Coronary artery (tissue), 2 donors: Measurements from ENCODE around the gene KCNQ1.
A peak's percentile ranks its signal among the peaks of the same experiment; 100 is the strongest.

Experiments
- DNase-seq: peaks from one replicate; pipeline ENCODE4 v3.0.0-alpha.2; 2017; ENCODE audit warnings: low spot score
- H3K27ac ChIP-seq, 2 donors: fragments of 200-600 bp; sonication (generic); one replicate each; pipeline ENCODE4 v1.5.1; 2016 to 2019
- H3K4me3 ChIP-seq: fragments of 200-600 bp; sonication (generic); 2 replicates; pipeline ENCODE4 v1.5.1; 2016; ENCODE audit warnings: mild to moderate bottlenecking, moderate library complexity
- TF ChIP-seq, protein P1 (sequence below): fragments of 200-600 bp; sonication (generic); IDR thresholded peaks from one replicate; pipeline ENCODE4 v1.5.1; 2019; ENCODE audit warnings: antibody characterized with exemption

KCNQ1 gene

DNA sequence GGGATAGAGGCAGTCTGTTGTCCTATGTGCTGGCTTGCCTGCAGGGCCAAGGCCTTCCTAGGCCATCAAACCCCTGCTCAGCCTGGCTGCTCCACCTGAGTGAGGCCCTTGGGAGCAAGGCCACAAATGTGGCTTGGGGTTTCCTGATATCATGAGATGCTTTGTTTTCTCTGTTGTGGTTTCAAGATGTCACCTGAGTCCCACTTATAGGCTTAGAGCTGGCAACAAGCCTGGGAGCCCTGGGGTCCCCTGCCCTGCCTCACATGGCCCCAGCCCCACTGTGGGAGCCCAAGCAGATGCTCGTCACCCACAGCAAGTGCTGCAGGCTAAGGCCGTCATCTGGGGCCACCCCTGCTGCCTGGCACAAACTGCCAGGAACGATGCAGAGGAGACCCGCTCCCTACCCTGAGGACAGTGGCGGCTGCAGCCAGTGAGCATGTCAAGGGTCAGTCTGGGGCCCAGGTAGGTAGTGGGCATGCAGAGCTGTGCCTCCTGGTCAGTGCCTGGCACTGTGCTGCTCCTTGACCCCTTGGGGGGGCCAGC lies 330.3 kb downstream of the KCNQ1 start:
- Histone ChIP-seq H3K4me3 (no peak overlapping the region), H3K27ac (no peak overlapping the region)
- peak; percentile 46 for DNase-seq
- TF ChIP-seq, protein P1, sequence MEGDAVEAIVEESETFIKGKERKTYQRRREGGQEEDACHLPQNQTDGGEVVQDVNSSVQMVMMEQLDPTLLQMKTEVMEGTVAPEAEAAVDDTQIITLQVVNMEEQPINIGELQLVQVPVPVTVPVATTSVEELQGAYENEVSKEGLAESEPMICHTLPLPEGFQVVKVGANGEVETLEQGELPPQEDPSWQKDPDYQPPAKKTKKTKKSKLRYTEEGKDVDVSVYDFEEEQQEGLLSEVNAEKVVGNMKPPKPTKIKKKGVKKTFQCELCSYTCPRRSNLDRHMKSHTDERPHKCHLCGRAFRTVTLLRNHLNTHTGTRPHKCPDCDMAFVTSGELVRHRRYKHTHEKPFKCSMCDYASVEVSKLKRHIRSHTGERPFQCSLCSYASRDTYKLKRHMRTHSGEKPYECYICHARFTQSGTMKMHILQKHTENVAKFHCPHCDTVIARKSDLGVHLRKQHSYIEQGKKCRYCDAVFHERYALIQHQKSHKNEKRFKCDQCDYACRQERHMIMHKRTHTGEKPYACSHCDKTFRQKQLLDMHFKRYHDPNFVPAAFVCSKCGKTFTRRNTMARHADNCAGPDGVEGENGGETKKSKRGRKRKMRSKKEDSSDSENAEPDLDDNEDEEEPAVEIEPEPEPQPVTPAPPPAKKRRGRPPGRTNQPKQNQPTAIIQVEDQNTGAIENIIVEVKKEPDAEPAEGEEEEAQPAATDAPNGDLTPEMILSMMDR: no peak

DNA sequence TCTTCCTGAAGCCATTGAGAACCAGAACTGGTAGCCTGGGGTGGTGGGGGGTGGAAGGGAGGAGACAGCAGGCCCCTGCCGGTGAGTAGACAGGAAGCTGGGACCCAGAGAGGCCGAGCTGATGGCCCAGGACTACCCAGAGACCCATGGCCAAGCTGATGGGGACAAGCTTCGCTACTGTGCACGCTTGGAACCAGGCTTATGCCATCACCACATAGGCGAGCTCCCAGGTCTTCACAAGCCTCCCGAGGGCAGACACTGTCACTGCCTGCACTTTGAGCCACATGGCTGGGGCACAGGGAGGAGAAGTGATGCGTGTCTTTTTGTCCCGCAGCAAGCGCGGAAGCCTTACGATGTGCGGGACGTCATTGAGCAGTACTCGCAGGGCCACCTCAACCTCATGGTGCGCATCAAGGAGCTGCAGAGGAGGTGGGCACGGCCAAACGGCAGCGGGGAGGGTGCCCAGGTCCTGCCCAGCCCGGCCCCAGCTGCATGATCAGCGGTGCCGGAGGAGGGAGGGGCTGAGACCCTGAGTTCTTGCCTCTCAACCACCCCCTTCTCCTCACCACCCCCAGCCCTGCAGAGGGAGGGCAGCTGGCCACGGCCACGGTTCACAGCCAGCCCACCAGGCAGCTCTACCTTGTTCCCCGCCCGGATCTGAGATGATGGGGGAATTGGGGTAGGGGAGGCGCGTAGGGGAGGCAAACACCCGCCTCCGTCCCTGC lies 331.0 kb downstream of the KCNQ1 start:
- Histone ChIP-seq H3K27ac (no peak overlapping the region), H3K4me3 (no peak overlapping the region)
- TF ChIP-seq, protein P1: no peak
- DNase-seq: peak; percentile 70

DNA sequence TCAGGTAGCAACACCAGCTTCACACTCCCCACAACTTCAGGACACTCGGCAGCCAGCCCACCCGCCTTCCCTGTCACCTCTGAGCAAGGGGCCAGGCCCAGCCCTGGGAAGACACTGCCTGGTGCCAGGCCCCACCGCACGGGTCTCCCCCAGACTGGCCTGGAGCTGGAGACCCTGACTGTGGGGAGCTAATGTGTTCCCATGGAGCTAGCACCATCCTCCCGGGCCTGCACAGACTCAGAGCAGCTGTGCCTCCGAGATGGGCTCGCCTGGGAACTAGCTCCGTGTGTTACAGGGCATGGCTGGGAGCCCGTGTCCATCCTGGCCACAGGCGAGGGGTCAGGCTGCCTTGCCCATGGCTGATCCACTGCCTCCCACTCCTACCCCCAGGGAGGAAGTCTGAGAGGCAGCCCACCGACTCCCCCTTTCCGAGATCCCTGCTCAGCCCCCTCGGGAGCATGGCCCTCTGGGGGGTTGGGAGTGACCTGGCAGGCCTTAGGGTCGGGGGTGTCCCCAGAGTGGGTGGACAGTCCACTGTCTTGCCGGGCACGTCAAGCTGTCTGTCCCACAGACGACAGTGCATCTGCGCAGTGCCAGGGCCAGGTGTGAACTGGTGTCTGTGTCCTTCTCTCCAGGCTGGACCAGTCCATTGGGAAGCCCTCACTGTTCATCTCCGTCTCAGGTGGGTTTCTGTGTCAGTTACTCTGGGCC lies 331.7 kb downstream of the KCNQ1 start:
- no peak overlapping the region for H3K4me3 ChIP-seq
- TF ChIP-seq, protein P1: no peak
- H3K27ac ChIP-seq: no peak overlapping the region
- DNase-seq: peak; percentile 72

DNA sequence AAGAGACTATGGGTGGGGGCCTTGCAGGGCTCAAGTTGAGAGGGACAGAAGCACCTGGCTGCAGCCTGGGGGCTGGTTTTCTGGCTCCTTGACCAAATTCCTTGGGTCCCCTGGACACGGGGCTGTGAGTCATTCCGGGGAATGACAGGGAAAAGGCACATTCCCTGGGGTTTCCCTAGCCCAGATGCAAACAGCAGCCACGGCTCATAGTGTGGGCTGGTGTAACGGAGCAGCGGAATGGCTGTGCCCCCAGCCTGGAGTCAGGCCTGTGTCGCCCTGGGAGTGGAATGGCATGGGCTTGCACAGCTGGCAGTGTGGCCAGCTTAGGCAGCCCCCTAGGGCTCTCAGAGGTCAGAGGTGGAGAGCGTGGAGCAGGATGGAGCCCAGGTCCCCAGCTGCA lies 332.6 kb downstream of the KCNQ1 start:
- TF ChIP-seq, protein P1: no peak
- Histone ChIP-seq H3K4me3 (no peak overlapping the region), H3K27ac (peak overlapping the region in 1 of 2 donors; percentile 94)
- peak; percentile 72 for DNase-seq

DNA sequence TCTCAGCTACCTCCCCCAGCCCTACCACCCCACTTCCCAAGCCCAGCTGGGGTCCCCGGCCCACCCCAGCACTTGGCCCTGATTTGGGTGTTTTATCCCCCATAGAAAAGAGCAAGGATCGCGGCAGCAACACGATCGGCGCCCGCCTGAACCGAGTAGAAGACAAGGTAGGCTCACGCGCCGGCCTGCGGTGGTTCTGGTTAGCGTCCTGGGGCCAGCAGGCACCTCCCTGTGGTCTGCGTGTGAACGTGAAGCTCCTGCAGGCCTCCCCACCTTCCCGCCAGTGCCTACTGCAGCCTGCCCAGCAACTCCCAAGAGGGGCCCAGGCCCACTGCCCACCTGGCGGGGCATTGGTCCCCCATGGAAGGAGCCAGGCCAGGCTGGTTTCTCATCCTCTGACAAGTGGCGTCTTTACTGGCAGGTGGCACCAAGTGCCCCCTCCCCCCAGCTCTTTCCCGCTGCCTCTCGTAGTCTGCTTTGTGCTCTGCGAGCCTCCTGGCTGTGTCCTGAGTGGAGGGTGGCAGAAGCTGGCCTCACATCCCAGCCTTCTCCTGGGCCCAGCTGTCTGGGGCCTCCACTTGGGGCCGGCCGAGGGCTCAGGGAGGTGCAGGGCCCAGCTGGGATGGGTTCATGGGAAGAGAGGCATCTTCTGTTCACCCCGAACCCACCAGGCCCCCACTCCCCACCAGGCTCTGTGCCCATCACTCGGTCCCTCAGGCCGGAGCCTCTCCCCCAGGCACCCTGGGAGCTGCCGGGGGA lies 333.2 kb downstream of the KCNQ1 start:
- TF ChIP-seq, protein P1: no peak
- peak; percentile 75 for DNase-seq
- peak overlapping the region; percentile 62 for H3K4me3 ChIP-seq

DNA sequence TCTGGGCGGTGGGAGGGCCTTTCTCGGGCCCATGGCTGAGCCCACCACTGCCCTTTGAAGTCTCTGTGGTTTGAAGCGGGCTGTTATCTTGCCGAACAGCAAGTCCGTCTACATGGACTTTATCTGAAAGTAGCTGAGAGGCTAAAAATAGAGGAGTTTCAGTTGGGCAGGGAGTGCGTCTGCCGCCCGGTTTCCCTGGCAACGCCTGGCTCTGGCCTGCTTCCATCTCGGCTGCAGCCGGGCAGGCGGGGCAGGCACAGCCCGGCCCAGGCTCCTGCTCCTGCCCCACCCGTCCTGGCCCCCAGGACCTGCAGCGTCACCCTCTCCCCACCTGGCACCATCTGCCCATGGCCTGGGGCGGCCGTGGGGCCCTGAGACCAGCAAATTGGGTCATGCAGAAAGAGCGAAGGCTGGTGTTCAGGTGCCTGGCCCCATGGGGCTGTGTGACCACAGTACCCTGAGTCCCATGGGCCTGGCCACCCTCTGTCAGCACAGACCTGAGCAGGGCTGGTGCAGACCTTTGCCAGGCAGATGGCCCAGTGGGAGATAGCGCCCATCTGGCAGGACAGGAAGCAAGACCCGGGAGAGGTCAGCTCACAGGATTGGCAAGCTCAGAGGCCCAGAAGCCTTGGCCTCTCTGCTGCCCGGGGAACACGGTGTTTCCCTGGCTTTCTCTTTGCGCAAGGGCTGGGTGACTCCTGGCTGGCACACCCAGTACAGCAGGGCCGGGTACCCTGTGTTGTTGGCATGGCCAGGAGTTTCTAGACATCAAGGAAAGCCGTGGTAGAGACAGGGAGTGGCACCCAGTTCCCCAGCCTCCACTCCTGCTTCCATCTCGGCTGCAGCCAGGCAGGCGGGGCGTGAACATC lies 334.1 kb downstream of the KCNQ1 start:
- peak overlapping the region; percentile 91 to 94 for H3K27ac ChIP-seq
- TF ChIP-seq, protein P1: no peak
- DNase-seq: peak; percentile 96
- peak overlapping the region; percentile 62 for H3K4me3 ChIP-seq

More for the DNA sequence above, 333.2 kb downstream of the KCNQ1 start:
- peak overlapping the region; percentile 91 to 94 for H3K27ac ChIP-seq
